Neural crest cell (in vitro differentiated cells): ENCODE measurements around the gene PRKN. TPM values are rescaled to one million over a fixed set of nuclear protein-coding genes. Genes with fewer than 3 reads are reported as not detected.

ENCODE experiments used
- DNase-seq: peaks from one replicate; pipeline ENCODE4 v3.0.0; 2021; ENCODE audit warnings: low read depth, mixed read lengths, low spot score
- H3K27ac Mint-ChIP-seq: one replicate; pipeline ENCODE4 v1.8.0; 2021; ENCODE audit warnings: mild to moderate bottlenecking, mixed read lengths; ENCODE audit not compliant: unreplicated experiment
- H3K27me3 Mint-ChIP-seq: 2 replicates; pipeline ENCODE4 v1.8.0; 2021; ENCODE audit warnings: low read depth, mild to moderate bottlenecking, mixed read lengths
- H3K36me3 Mint-ChIP-seq: 2 replicates; pipeline ENCODE4 v1.8.0; 2021; ENCODE audit warnings: low read depth, mild to moderate bottlenecking, mixed read lengths
- H3K4me1 Mint-ChIP-seq: 2 replicates; pipeline ENCODE4 v1.8.0; 2021; ENCODE audit warnings: mixed read lengths
- H3K4me3 Mint-ChIP-seq: one replicate; pipeline ENCODE4 v1.8.0; 2021; ENCODE audit warnings: mild to moderate bottlenecking, mixed read lengths
- H3K9me3 Mint-ChIP-seq: 2 replicates; pipeline ENCODE4 v1.8.0; 2021; ENCODE audit warnings: mixed read lengths
- total RNA-seq: library from RNA; stranded (reverse); gene quantifications from 2 replicates; pipeline ENCODE4 v1.2.1, GENCODE V29; 2021
- TF ChIP-seq, protein P1 (sequence below): fragments of 200-600 bp; sonication (generic); conservative IDR thresholded peaks from 2 replicates; pipeline ENCODE4 v1.5.0; 2021; ENCODE audit warnings: antibody characterized with exemption, mild to moderate bottlenecking

The PRKN gene
- total RNA-seq, 1 donor from 2014 or later = 3.2 TPM

DNA sequence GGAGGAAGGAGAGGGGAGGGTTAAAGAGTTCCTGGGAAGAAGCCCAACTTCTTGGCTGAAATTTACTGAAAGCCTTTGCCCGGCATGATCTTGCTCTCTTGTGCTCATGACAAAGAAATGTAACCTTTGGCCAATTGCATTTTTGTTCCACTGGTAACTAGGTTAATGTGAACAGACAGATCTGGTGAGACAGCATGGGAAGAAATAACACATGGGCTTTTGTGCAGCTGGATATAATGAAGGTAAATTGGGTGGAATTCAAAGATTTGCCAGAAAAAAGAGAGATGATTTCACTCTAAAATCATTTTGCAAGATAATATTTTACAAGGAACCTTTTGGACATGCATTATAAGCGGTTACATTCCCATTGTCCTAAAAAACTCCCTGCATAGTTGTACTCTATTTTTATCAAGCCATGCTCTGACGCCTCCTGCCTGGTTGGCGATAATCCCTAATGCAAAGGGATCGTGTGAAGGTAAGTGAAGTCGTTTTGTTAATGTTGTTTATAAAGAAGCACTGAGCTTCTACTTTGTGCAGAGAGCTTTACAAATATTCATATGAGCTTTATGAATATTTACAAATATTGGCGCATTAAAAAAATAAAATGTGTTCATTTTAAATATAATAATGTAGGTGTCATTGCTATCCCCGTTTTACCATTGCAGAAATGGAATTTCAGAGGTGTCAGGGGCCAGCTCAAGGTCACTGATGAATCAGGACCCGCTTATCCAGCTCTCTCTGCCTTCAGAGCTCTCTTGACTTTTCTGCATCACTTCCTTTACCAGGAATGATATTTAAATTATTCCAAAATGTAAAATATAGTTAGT, 1292.4 kb downstream of the PRKN start:
- TF ChIP-seq, protein P1, sequence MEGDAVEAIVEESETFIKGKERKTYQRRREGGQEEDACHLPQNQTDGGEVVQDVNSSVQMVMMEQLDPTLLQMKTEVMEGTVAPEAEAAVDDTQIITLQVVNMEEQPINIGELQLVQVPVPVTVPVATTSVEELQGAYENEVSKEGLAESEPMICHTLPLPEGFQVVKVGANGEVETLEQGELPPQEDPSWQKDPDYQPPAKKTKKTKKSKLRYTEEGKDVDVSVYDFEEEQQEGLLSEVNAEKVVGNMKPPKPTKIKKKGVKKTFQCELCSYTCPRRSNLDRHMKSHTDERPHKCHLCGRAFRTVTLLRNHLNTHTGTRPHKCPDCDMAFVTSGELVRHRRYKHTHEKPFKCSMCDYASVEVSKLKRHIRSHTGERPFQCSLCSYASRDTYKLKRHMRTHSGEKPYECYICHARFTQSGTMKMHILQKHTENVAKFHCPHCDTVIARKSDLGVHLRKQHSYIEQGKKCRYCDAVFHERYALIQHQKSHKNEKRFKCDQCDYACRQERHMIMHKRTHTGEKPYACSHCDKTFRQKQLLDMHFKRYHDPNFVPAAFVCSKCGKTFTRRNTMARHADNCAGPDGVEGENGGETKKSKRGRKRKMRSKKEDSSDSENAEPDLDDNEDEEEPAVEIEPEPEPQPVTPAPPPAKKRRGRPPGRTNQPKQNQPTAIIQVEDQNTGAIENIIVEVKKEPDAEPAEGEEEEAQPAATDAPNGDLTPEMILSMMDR = no peak
- no peak for DNase-seq

DNA sequence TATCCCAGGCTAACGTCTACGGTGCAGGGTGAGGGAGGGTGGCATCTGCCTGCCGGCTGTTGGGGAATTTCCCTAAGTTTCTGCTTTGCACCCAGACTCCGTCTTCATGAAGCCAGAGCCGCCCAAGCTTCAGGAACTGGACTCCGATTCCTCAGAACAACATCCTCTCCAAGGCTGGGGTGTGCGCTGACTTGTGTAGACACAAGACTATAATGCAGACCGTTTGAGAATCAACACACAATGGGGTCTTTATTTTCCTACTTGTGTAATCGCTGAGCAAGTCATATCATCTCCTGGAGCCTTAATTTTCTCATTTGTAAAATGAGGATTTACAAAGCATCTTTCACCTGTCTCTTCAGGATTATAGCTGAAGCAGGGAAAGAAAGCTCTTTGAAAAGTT, 1293.2 kb downstream of the PRKN start:
- Mint-ChIP-seq H3K9me3 (peaks cover 5% of the 10 kb centered on the region), H3K27ac (peak overlapping the region; percentile 92), H3K36me3 (no peaks in the 10 kb centered on the region), H3K4me1 (peaks cover 31% of the 10 kb centered on the region), H3K27me3 (no peaks in the 10 kb centered on the region), H3K4me3 (peak overlapping the region; percentile 62)
- DNase-seq = no peak
- TF ChIP-seq, protein P1 = no peak

More for the DNA sequence above, 1292.4 kb downstream of the PRKN start:
- no peaks in the 10 kb centered on the region for H3K36me3 Mint-ChIP-seq
- peak overlapping the region; percentile 41 for H3K4me3 Mint-ChIP-seq
- H3K4me1 Mint-ChIP-seq = peaks cover 34% of the 10 kb centered on the region
- H3K9me3 Mint-ChIP-seq = peaks cover 2% of the 10 kb centered on the region
- no peaks in the 10 kb centered on the region for H3K27me3 Mint-ChIP-seq
- H3K27ac Mint-ChIP-seq = peak overlapping the region; percentile 92

DNA sequence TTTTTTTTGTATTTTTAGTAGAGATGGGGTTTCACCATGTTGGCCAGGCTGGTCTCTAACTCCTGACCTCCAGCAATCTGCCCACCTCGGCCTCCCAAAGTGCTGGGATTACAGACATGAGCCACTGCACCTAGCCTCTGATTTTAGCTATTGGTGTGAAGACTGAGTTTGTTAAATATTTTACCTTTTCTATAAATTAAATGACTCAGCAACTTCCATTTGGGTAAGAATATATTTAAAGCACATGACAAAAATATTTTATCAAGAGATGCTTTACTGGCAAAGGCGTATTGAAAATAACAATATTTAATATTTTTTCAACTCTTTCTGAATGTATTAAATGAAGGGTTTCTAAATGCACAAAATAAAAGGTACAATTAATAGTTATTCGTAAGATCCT, 1295.0 kb downstream of the PRKN start:
- Mint-ChIP-seq H3K4me3 (no peak overlapping the region), H3K36me3 (no peaks in the 10 kb centered on the region), H3K9me3 (peaks cover 7% of the 10 kb centered on the region), H3K27me3 (no peaks in the 10 kb centered on the region), H3K27ac (no peak overlapping the region), H3K4me1 (peaks cover 24% of the 10 kb centered on the region)
- TF ChIP-seq, protein P1 = no peak
- no peak for DNase-seq

DNA sequence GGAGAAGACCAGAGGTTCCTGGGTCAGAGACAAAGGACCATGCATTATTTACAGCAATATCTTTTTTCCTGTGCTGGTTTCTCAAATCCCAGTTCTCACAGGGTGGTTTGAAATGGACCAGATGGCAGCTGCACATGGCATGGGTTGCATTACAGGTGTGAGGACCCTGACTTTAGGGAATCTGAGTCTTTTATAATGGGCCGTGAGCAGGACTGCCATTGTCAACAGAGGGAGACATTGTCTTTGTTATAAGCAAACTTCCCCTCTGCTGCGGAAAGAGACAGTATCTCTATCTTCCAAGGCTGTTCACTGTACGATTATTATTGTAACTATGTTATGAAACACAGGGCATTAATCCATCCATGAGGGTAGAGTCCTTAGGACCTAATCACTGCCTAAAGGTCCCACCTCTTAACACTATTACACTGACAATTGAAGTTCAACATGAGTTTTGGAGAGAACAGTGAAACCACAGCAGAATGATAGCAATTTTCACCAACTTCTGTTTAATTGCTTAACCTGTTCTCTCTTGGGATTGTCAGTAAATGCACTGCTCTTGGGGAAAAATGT, 1297.6 kb downstream of the PRKN start:
- Mint-ChIP-seq H3K36me3 (peaks cover 2% of the 10 kb centered on the region), H3K4me3 (no peak overlapping the region), H3K27me3 (no peaks in the 10 kb centered on the region), H3K4me1 (peaks cover 12% of the 10 kb centered on the region), H3K27ac (no peak overlapping the region), H3K9me3 (peaks cover 7% of the 10 kb centered on the region)
- no peak for DNase-seq
- TF ChIP-seq, protein P1 = no peak

DNA sequence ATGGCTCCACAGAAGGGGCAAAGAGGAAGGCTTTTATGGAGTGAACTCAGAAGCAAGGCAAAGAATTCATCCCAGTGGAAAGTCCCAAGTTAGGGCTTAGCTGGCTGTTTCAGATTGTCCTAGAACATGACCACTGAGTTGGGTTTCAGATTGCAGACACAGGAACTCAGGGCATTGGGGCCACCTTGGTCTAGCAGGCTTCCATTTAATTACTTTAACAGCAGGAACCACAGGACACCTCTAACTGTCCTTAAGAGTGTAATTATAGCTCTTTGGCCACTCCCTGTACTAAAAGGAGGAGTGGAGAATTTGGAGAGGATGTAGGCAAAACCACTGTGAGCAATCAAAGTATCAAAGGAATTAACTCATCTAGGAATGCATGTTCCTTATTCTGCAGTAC, 1303.1 kb downstream of the PRKN start:
- no peak overlapping the region for H3K4me3 Mint-ChIP-seq
- TF ChIP-seq, protein P1 = no peak
- peaks cover 5% of the 10 kb centered on the region for H3K4me1 Mint-ChIP-seq
- peaks cover 3% of the 10 kb centered on the region for H3K9me3 Mint-ChIP-seq
- H3K36me3 Mint-ChIP-seq = peaks cover 2% of the 10 kb centered on the region
- no peak for DNase-seq
- no peak overlapping the region for H3K27ac Mint-ChIP-seq
- H3K27me3 Mint-ChIP-seq = no peaks in the 10 kb centered on the region
